ENCODE data around the gene IL1RAPL2.

- TF ChIP-seq CTCF (IDR thresholded peaks at IDR 0.05; ENCODE audit: control extremely low read depth in 1 of 3, insufficient read depth in 1 of 3, low read depth in 1 of 3, low read length in 3 of 3) (no peak), TAF1 (IDR thresholded peaks at IDR 0.05; ENCODE audit: low read depth, low read length) (no peak), RFX5 (IDR thresholded peaks at IDR 0.05; ENCODE audit: borderline replicate concordance, low read depth, low read length) (no peak)
These were observed 885.4 kb downstream of the IL1RAPL2 start for GRCh38 chrX:105451401-105451800.

All from H1 (cell line).